Astrocyte of the spinal cord (primary cell): ENCODE data around the gene EML3.
A peak's percentile ranks its signal among the peaks of the same experiment; 100 is the strongest.
"Not testable (repeated sequence)": the region's sequence is repeated elsewhere in the genome, so short reads cannot be mapped to it uniquely, and the experiment has no call there.

Experiments
- DNase-seq: peaks from one replicate; pipeline ENCODE4 v3.0.0; 2011; ENCODE audit warnings: low read depth, low spot score
- H3K4me3 ChIP-seq: 2 replicates; pipeline ENCODE4 v1.5.1; 2011; ENCODE audit warnings: low read depth, mild to moderate bottlenecking, low read length, moderate library complexity
- in situ Hi-C: cut with HindIII; loops from 2 replicates; pipeline ENCODE4 v1.10.0; 2017; ENCODE audit warnings: low sequenced_read_pairs
- TF ChIP-seq, protein P1 (sequence below): IDR thresholded peaks from 2 replicates; pipeline ENCODE4 v1.5.1; 2012; ENCODE audit warnings: low read depth, mild to moderate bottlenecking, low read length, inconsistent platforms

EML3 gene

DNA sequence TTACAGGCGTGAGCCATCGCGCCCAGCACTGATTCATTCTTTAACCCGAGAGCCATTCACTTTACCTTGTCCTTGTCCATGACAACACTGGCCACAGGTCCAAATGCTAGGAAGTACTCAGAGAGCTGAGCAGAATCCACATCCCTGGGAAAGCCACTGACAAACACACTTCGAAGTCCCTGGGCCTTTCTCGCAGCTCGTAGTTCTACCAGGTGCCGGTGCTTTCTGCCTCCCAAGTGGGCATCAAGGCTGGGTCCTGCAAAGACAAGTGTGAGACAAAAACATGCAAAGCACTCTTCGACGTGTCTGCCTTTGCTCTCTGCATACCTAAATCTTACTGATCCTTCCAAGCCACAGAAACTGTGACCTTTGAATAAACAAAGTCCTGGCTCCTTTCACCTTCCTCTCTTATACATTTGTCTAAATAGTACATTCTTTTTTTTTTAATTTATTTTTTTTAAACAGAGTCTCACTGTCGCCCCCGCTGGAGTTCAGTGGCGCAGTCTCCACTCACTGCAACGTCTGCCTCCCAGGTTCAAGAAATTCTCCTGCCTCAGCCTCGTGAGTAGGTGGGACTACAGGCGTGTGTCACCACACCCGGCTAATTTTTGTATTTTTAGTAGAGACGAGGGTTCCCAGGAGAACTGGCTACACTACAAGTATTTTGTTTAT, 23.5 kb downstream of the EML3 start:
- in situ Hi-C loops = no loop called here
- no peak overlapping the region for H3K4me3 ChIP-seq

DNA sequence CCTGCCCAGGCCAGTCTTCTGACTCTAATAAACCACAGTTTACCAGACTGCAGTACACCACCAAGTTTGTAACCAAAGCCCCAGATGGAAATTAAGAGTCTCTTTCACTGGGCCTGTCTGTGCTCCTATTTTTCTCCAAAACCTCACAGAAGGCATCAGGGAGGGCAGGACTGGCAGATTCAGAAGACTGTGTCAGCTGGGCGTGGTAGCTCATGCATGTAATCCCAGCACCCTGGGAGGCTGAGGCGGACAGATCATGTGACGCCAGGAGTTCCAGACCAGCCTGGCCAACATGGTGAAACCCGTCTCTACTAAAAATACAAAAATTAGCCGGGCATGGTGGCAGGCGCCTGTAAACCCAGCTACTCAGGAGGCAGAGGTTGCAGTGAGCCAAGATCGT, 27.2 kb downstream of the EML3 start:
- H3K4me3 ChIP-seq, DNase-seq, in situ Hi-C loops: not testable (repeated sequence)

More for the DNA sequence above, 23.5 kb downstream of the EML3 start:
- TF ChIP-seq, protein P1, sequence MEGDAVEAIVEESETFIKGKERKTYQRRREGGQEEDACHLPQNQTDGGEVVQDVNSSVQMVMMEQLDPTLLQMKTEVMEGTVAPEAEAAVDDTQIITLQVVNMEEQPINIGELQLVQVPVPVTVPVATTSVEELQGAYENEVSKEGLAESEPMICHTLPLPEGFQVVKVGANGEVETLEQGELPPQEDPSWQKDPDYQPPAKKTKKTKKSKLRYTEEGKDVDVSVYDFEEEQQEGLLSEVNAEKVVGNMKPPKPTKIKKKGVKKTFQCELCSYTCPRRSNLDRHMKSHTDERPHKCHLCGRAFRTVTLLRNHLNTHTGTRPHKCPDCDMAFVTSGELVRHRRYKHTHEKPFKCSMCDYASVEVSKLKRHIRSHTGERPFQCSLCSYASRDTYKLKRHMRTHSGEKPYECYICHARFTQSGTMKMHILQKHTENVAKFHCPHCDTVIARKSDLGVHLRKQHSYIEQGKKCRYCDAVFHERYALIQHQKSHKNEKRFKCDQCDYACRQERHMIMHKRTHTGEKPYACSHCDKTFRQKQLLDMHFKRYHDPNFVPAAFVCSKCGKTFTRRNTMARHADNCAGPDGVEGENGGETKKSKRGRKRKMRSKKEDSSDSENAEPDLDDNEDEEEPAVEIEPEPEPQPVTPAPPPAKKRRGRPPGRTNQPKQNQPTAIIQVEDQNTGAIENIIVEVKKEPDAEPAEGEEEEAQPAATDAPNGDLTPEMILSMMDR = peak; percentile 48
- DNase-seq = no peak

DNA sequence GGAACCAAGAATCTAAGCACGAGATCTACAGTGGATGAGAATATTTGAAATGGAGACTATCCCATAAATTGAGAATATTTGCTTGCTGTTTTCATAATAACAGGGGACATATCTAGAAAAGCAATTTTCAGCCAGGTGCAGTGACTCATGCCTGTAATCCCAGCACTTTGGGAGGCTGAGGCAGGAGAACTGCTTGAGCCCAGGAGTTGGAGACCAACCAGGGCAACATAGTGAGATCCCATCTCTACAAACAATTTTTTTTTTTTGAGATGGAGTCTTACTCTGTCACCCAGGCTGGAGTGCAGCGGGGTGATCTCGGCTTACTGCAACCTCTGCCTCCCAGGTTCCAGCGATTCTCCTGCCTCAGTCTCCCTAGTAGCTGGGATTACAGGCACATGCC, 30.8 kb downstream of the EML3 start:
- H3K4me3 ChIP-seq, DNase-seq, in situ Hi-C loops: not testable (repeated sequence)

DNA sequence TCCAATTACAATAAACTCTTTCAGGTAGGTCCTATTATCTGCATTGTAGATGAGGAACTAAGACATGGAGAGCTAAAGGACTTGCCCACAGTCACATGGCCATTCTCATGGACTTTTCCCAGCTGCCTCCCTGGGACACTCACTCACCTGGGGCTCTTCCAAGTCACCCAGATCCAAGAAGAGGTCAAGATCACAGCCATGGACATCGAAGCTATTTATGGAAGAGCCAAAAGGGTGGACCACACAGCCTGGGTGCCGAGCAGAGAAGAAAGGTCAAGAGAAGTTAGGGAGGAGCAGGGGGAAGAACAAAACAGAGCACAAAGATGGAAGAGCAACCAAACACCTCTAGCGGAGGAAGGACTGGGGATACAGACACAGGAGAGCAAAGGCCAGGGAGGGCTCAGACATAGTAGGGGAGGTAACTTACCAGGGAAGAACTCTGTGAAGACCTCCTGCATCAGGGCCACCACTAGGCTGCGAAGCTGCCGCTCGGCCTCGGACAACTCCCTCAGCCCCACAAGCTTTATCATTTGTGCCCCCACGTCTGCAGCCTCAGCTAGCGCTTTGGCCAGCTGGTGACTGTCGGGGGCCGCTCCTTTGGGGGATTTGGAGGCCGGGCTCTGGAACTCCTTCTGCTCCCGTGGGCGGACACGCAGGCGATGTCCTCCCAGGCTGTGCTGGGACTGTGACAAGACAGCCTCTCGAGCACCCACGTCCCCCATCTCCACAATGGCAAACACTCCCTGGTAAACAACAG, 31.4 kb downstream of the EML3 start:
- in situ Hi-C loops = no loop called here
- TF ChIP-seq, protein P1 = no peak
- DNase-seq = no peak
- no peak overlapping the region for H3K4me3 ChIP-seq

DNA sequence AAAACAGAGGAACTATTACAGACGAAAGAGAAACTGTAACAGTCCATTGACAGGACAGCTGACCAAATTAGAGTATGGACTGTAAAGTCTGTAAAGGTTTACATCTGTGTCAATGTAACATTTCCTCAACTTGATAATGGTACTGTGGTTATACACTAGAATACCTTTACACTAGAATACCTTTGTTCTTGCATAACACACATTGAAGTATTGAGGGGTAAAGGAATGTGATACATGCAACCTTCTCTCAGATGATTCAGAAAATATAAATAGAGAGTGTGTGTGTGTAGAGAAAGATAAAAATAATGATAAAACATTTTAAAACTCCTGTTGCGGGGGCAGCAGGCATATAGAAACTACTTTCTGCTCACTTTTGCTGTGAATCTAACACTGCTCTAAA, 33.3 kb downstream of the EML3 start:
- TF ChIP-seq, protein P1 = no peak

DNA sequence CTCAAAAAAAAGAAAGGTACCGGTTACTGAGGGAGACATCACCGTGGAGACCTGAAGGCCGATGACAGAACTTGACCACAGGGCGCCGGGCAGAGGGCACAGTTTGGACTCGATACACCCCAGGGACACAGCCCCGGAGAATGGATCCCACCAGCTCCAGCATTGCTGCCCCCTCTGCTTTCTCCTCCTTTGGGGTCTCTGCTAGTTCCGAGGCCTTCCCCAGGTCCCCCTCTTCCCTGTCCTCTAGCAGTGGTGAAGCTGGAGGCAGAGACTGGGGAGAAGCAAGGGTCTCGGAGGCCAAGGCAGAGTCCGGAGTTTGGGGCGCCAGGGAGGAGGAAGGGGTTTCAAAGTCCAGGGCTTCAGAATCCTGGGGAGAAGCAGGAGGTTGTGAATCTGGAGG, 34.0 kb downstream of the EML3 start:
- in situ Hi-C loops = no loop called here
- no peak for DNase-seq
- TF ChIP-seq, protein P1 = no peak
- H3K4me3 ChIP-seq = no peak overlapping the region

More for the DNA sequence above, 33.3 kb downstream of the EML3 start:
- no peak overlapping the region for H3K4me3 ChIP-seq
- in situ Hi-C loops = no loop called here
- no peak for DNase-seq

DNA sequence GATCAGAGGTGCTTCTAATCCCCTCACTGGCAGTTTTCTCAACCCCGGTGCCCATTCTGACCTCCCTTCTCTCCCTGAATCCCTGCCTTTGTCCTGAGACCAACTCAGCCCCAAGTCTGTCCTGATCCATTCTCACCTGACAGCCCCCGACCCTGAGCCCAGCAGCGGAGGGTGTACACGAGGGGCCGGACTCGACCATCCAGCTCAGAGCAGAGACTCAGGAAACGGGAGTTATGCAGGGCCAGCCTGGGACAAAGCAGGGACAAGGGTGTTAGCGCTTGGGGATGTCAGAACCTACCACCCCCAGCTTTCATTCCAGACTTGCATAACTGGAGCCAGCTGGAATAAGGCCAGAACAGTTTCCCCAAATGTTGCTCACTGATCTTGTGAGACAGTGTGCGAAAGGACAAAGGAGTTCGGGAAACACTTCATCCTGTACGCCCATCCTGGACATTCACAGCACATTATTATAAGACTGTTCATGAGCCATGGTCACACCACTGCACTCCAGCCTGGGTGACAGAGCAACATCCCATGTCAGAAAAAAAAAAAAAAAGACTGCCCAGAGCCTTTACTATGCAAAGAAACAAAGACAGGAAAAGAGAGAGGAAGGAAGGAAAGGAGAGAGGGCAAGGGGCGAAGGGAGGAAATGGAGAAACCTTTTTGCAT, 35.4 kb downstream of the EML3 start:
- no peak overlapping the region for H3K4me3 ChIP-seq
- in situ Hi-C loops = no loop called here
- TF ChIP-seq, protein P1 = no peak
- DNase-seq = no peak
